Endothelial cell of umbilical vein (primary cell): Measurements from ENCODE around the gene AFF1. TPM values are rescaled to one million over a fixed set of nuclear protein-coding genes. Genes with fewer than 3 reads are reported as not detected.
"Not testable (repeated sequence)": the region's sequence is repeated elsewhere in the genome, so short reads cannot be mapped to it uniquely, and the experiment has no call there.

Experiments used
- BruUV-seq: library from RNA; stranded (reverse); fragments of 400-500 nt; replicated peaks from 2 replicates; lab custom pipeline; 2021; lab: Mats Ljungman, UMichigan
- CTCF ChIA-PET: fragments of 300-600, 350-600 bp; sonication (Branson Sonifier 250); formaldehyde crosslinking; loops from one replicate; lab custom pipeline; 2021; ENCODE audit warnings: antibody characterized with exemption, inconsistent platforms; lab: Charles Lee
- POLR2A ChIA-PET: fragments of 300-600, 350-600 bp; sonication (Branson Sonifier 250); formaldehyde crosslinking; loops from one replicate; lab custom pipeline; 2021; ENCODE audit warnings: antibody characterized with exemption, inconsistent platforms; lab: Charles Lee
- DNase-seq: peaks from one replicate; pipeline ENCODE4 v3.0.0-alpha.2; 2011; ENCODE audit warnings: low read depth, low spot score
- FAIRE-seq: peaks from 2 replicates; lab custom pipeline; 2011; peaks lifted over from hg19 to GRCh38; lab: Jason Lieb, UNC
- H2AFZ ChIP-seq: 2 replicates; pipeline ENCODE4 v1.6.0; 2012; ENCODE audit warnings: low read depth, low read length, control low read depth, inconsistent platforms
- H3K27ac ChIP-seq: 2 replicates; pipeline ENCODE4 v1.5.1; 2011; ENCODE audit warnings: low read depth, mild to moderate bottlenecking, control low read depth, low read length, moderate library complexity; ENCODE audit not compliant: insufficient read depth
- H3K27me3 ChIP-seq, 2 experiments: 2 replicates each; pipeline versions ENCODE4 v1.6.0 to v1.6.1; 2011; ENCODE audit warnings: low read length in 2 of 2, mixed read lengths in 1 of 2; ENCODE audit not compliant: control insufficient read depth in 2 of 2, insufficient read depth in 2 of 2
- H3K36me3 ChIP-seq, 2 experiments: 2 replicates in 1 of 2; 3 replicates in 1 of 2; pipeline ENCODE4 v1.5.1; 2011; ENCODE audit warnings: low read length in 2 of 2, mild to moderate bottlenecking in 1 of 2, moderate library complexity in 1 of 2; ENCODE audit not compliant: control insufficient read depth in 2 of 2, insufficient read depth in 2 of 2; ENCODE audit errors: extremely low read depth in 1 of 2
- H3K4me1 ChIP-seq: 3 replicates; pipeline ENCODE4 v1.5.1; 2011; ENCODE audit warnings: mild to moderate bottlenecking, low read length; ENCODE audit not compliant: control insufficient read depth, insufficient read depth; ENCODE audit errors: extremely low read depth
- H3K4me2 ChIP-seq: 2 replicates; pipeline ENCODE4 v1.6.1; 2011; ENCODE audit warnings: low read length, control low read depth, mixed read lengths; ENCODE audit not compliant: insufficient read depth
- H3K4me3 ChIP-seq, 3 experiments: fragments of 200-600 bp in 1 of 3; sonication (generic), shearing (Covaris generic) in 1 of 3; replicated peaks in 1 of 3; 2 replicates each; pipeline ENCODE4 v1.5.1; 2011 to 2016; ENCODE audit warnings: control low read depth in 3 of 3, low read length in 3 of 3, mild to moderate bottlenecking in 2 of 3, inconsistent platforms in 1 of 3, low read depth in 1 of 3, moderate library complexity in 1 of 3; ENCODE audit not compliant: insufficient read depth in 1 of 3
- H3K79me2 ChIP-seq: 2 replicates; pipeline ENCODE4 v1.6.0; 2012; ENCODE audit warnings: low read length, inconsistent platforms; ENCODE audit not compliant: control insufficient read depth, insufficient read depth
- H3K9ac ChIP-seq: replicated peaks from 2 replicates; pipeline ENCODE3; 2011; ENCODE audit warnings: low read length, control low read depth; ENCODE audit not compliant: insufficient read depth; ENCODE audit errors: extremely low read depth
- H3K9me1 ChIP-seq: replicated peaks from 3 replicates; pipeline ENCODE4 v1.6.0; 2011; ENCODE audit warnings: mild to moderate bottlenecking, low read length; ENCODE audit not compliant: control insufficient read depth, insufficient read depth; ENCODE audit errors: extremely low read depth
- H3K9me3 ChIP-seq: replicated peaks from 2 replicates; pipeline ENCODE4 v1.5.1; 2012; ENCODE audit warnings: low read length, inconsistent platforms; ENCODE audit not compliant: control insufficient read depth, insufficient read depth
- H4K20me1 ChIP-seq: replicated peaks from 2 replicates; pipeline ENCODE3; 2011; ENCODE audit warnings: mild to moderate bottlenecking, low read length; ENCODE audit not compliant: control insufficient read depth, insufficient read depth; ENCODE audit errors: extremely low read depth
- EZH2 ChIP-seq: IDR thresholded peaks from 2 replicates; pipeline ENCODE4 v1.6.1; 2012; ENCODE audit warnings: borderline replicate concordance, low read depth, mild to moderate bottlenecking, moderate library complexity, low read length, inconsistent platforms; ENCODE audit not compliant: severe bottlenecking
- FOS ChIP-seq: IDR thresholded peaks from 2 replicates; pipeline ENCODE4 v1.6.1; 2011; ENCODE audit warnings: mild to moderate bottlenecking, low read length, moderate library complexity, borderline replicate concordance; ENCODE audit not compliant: insufficient read depth
- GATA2 ChIP-seq: IDR thresholded peaks from 2 replicates; pipeline ENCODE4 v1.7.0; 2011; ENCODE audit warnings: low read depth, mild to moderate bottlenecking, moderate library complexity, mixed read lengths, low read length; ENCODE audit not compliant: insufficient read length, insufficient read depth
- JUN ChIP-seq: IDR thresholded peaks from 2 replicates; pipeline ENCODE4 v1.6.1; 2011; ENCODE audit warnings: borderline replicate concordance, low read depth; ENCODE audit not compliant: insufficient read length, insufficient read depth
- MAX ChIP-seq: IDR thresholded peaks from 2 replicates; pipeline ENCODE4 v1.6.1; 2011; ENCODE audit not compliant: insufficient read depth, insufficient read length
- POLR2A ChIP-seq: IDR thresholded peaks from 2 replicates; pipeline ENCODE4 v1.6.1; 2012; ENCODE audit warnings: low read depth, mild to moderate bottlenecking, control low read depth, low read length
- POLR2AphosphoS5 ChIP-seq: IDR thresholded peaks from 2 replicates; pipeline ENCODE4 v1.6.1; 2012; ENCODE audit warnings: low read depth, mild to moderate bottlenecking, control low read depth, low read length, moderate library complexity; ENCODE audit not compliant: insufficient read depth
- dilution Hi-C: fragments of 300-500 bp; cut with MboI; formaldehyde crosslinking; loops from one replicate; pipeline ENCODE4 v1.15.0; 2019; ENCODE audit warnings: low sequenced_read_pairs; ENCODE audit not compliant: extremely low pct_ligation_motif_present
- intact Hi-C: fragments of 100-400 bp; cut with micrococcal nuclease; formaldehyde crosslinking; loops from one replicate; pipeline ENCODE4 v1.10.0; 2022
- polyA plus RNA-seq, 4 experiments: library from polyadenylated mRNA; depleted of rRNA in 3 of 4; stranded (reverse) in 3 of 4; unstranded in 1 of 4; fragments of >200 nt; gene quantifications; 2 replicates each; pipeline versions ENCODE4 v1.2.1 to v1.2.3, GENCODE V29; 2011 to 2012; ENCODE audit warnings: missing spikeins in 1 of 4
- total RNA-seq: library from RNA; stranded (reverse); gene quantifications from 2 replicates; pipeline ENCODE4 v1.2.3, GENCODE V29; 2021

Gene AFF1
- total and polyA plus RNA-seq, 2 donors (not counting 3 experiments of a cell fraction or from before 2014, with no cell fraction given), result 26.2 to 106 TPM

- POLR2A ChIA-PET, result interaction anchor here (0.6 to 1.1 kb wide), 3 partner anchors 14 to 67 kb away, joined by 3 to 4 read pairs (median 3); no protein-coding TSS in a partner anchor
- no peak overlapping the region for H3K4me2 ChIP-seq
- no peaks in the 10 kb centered on the region for H4K20me1 ChIP-seq
- H3K4me3 ChIP-seq, result no peak overlapping the region
- dilution Hi-C loops, result no loop called here
- H3K9me1 ChIP-seq, result no peaks in the 10 kb centered on the region
- BruUV-seq, result no TSS peak
- H3K36me3 ChIP-seq, result no peaks in the 10 kb centered on the region
- CTCF ChIA-PET, result interaction anchor here (1.2 to 1.9 kb wide), 5 partner anchors 20 to 89 kb away, joined by 3 to 23 read pairs (median 13); partner anchors contain the start of gene AFF1
- no peak overlapping the region for H3K27ac ChIP-seq
- H3K4me1 ChIP-seq, result peaks cover 59% of the 10 kb centered on the region
- no peak overlapping the region for H2AFZ ChIP-seq
- intact Hi-C loops, result no loop called here
- no peaks in the 10 kb centered on the region for H3K27me3 ChIP-seq
- no peak for DNase-seq
- no peaks in the 10 kb centered on the region for H3K9me3 ChIP-seq
- no peak for FAIRE-seq
- peaks cover 87% of the 10 kb centered on the region for H3K79me2 ChIP-seq
- TF ChIP-seq FOS (no peak), MAX (no peak), POLR2AphosphoS5 (no peak), JUN (no peak), EZH2 (no peak), GATA2 (no peak), POLR2A (no peak)
- H3K9ac ChIP-seq, result no peak overlapping the region
Observed at GRCh38 chr4:87012265-87012953, 77.6 kb downstream of the AFF1 start.

GRCh38 chr4:87012954-87013308 is 78.1 kb downstream of the AFF1 start:
- dilution Hi-C loops, POLR2A ChIA-PET, H3K27ac ChIP-seq, CTCF ChIA-PET, H3K36me3 ChIP-seq, H3K4me2 ChIP-seq, DNase-seq, H3K27me3 ChIP-seq, H4K20me1 ChIP-seq, H3K9me1 ChIP-seq, FAIRE-seq, H3K4me3 ChIP-seq, intact Hi-C loops, H2AFZ ChIP-seq, BruUV-seq, H3K9me3 ChIP-seq, H3K9ac ChIP-seq: not testable (repeated sequence)
- H3K4me1 ChIP-seq, result peaks cover 59% of the 10 kb centered on the region
- H3K79me2 ChIP-seq, result peaks cover 86% of the 10 kb centered on the region
